Breast epithelium (tissue), 3 donors: ENCODE data around the gene SNX9.

ENCODE experiments used
- POLR2A ChIP-seq: fragments of 450-650 bp; IDR thresholded peaks from one replicate; pipeline ENCODE4 v1.6.1; 2016; ENCODE audit warnings: antibody characterized with exemption, mild to moderate bottlenecking, moderate library complexity
- POLR2AphosphoS5 ChIP-seq, 3 donors: sonication (generic); formaldehyde crosslinking; IDR thresholded peaks; one replicate each; pipeline ENCODE4 v1.6.1; 2017; ENCODE audit warnings: antibody characterized with exemption in 3 of 3

- TF ChIP-seq POLR2A (no peak), POLR2AphosphoS5 (IDR thresholded peaks at IDR 0.05) (no peak)
Measured at GRCh38 chr6:157790548-157791160, 32.4 kb upstream of the SNX9 start.
